Caco-2 (cell line): ENCODE results near the gene LGALS7B. TPM values are rescaled to one million over a fixed set of nuclear protein-coding genes. Genes with fewer than 3 reads are reported as not detected.
"Not testable (repeated sequence)": the region's sequence is repeated elsewhere in the genome, so short reads cannot be mapped to it uniquely, and the experiment has no call there.

ENCODE experiments used
- BruUV-seq: library from RNA; stranded (reverse); fragments of 400-500 nt; replicated peaks from 2 replicates; lab custom pipeline; 2021; lab: Mats Ljungman, UMichigan
- CTCF ChIA-PET: fragments of 300-600 bp; sonication (Branson Sonifier 250); formaldehyde crosslinking; loops from one replicate; lab custom pipeline; 2022; ENCODE audit warnings: antibody characterized with exemption; lab: Charles Lee
- POLR2A ChIA-PET: fragments of 300-600 bp; sonication (Branson Sonifier 250); formaldehyde crosslinking; loops from one replicate; lab custom pipeline; 2022; ENCODE audit warnings: antibody characterized with exemption; lab: Charles Lee
- DNase-seq, 2 experiments: peaks; one replicate each; pipeline versions ENCODE4 v3.0.0 to v3.0.0-alpha.2; 2020 to 2022
- H3K27me3 ChIP-seq: replicated peaks from 2 replicates; pipeline ENCODE4 v1.6.0; 2011; ENCODE audit warnings: low read length; ENCODE audit not compliant: control insufficient read depth, insufficient read depth
- H3K36me3 ChIP-seq: 2 replicates; pipeline ENCODE4 v1.5.1; 2011; ENCODE audit warnings: low read length; ENCODE audit not compliant: control insufficient read depth, insufficient read depth
- H3K4me1 ChIP-seq: fragments of 250-450 bp; sonication (Bioruptor Pico); 2 replicates; pipeline ENCODE4 v1.5.1; 2020; ENCODE audit warnings: mild to moderate bottlenecking
- H3K4me3 ChIP-seq: 2 replicates; pipeline ENCODE4 v1.5.1; 2011; ENCODE audit warnings: low read depth, mild to moderate bottlenecking, control low read depth, low read length
- H3K9me3 ChIP-seq: fragments of 250-450 bp; sonication (Bioruptor Pico); 2 replicates; pipeline ENCODE4 v1.5.1; 2020; ENCODE audit warnings: mild to moderate bottlenecking, moderate library complexity
- H3K27ac Mint-ChIP-seq: one replicate; pipeline ENCODE4 v1.8.0; 2022; ENCODE audit warnings: mixed read lengths; ENCODE audit not compliant: unreplicated experiment
- H3K27me3 Mint-ChIP-seq: one replicate; pipeline ENCODE4 v1.8.0; 2022; ENCODE audit warnings: mixed read lengths; ENCODE audit not compliant: insufficient read depth, unreplicated experiment
- H3K36me3 Mint-ChIP-seq: one replicate; pipeline ENCODE4 v1.8.0; 2022; ENCODE audit warnings: mild to moderate bottlenecking, mixed read lengths; ENCODE audit not compliant: insufficient read depth, unreplicated experiment
- H3K4me1 Mint-ChIP-seq: one replicate; pipeline ENCODE4 v1.8.0; 2022; ENCODE audit warnings: low read depth, mixed read lengths; ENCODE audit not compliant: unreplicated experiment
- H3K4me3 Mint-ChIP-seq: one replicate; pipeline ENCODE4 v1.8.0; 2022; ENCODE audit warnings: mild to moderate bottlenecking, moderate library complexity, mixed read lengths; ENCODE audit not compliant: unreplicated experiment
- H3K9me3 Mint-ChIP-seq: one replicate; pipeline ENCODE4 v1.8.0; 2022; ENCODE audit warnings: mixed read lengths; ENCODE audit not compliant: unreplicated experiment
- CTCF ChIP-seq, 2 experiments: fragments of 200-600 bp in 1 of 2; IDR thresholded peaks; 1 replicate in 1 of 2; 2 replicates in 1 of 2; pipeline versions ENCODE4 v1.5.1 to v1.8.0; 2011 to 2022; ENCODE audit warnings: antibody characterized with exemption in 1 of 2, control low read depth in 1 of 2, inconsistent platforms in 1 of 2, low read depth in 1 of 2, low read length in 1 of 2, mild to moderate bottlenecking in 1 of 2, moderate library complexity in 1 of 2; ENCODE audit not compliant: insufficient read depth in 1 of 2, severe bottlenecking in 1 of 2, unreplicated experiment in 1 of 2
- intact Hi-C: fragments of 100-400 bp; cut with micrococcal nuclease; formaldehyde crosslinking; loops from one replicate; pipeline ENCODE4 v1.10.0; 2022; ENCODE audit not compliant: unreplicated experiment
- total RNA-seq: library from RNA; stranded (reverse); gene quantifications from 2 replicates; pipeline ENCODE4 v1.2.3, GENCODE V29; 2022

Gene LGALS7B
- total RNA-seq, 1 experiment from 2014 or later, result not detected

- intact Hi-C loops, result no loop called here
- TF ChIP-seq CTCF (IDR thresholded peaks at IDR 0.05; ENCODE audit: insufficient read depth in 1 of 2, low read depth in 1 of 2, low read length in 1 of 2, severe bottlenecking in 1 of 2, unreplicated experiment in 1 of 2), result no peak
- BruUV-seq, result no TSS peak
- Histone ChIP-seq H3K4me1 (peaks cover 9% of the 10 kb centered on the region; the same call in 1 of the 2 replicates), H3K9me3 (no peaks in the 10 kb centered on the region; the same call in none of the 2 replicates), H3K36me3 (no peaks in the 10 kb centered on the region), H3K27me3 (no peaks in the 10 kb centered on the region), H3K4me3 (no peak overlapping the region)
- H3K27ac Mint-ChIP-seq, result no peak overlapping the region
- ChIA-PET CTCF (no interaction called here), POLR2A (no interaction called here)
- peaks cover 4% of the 10 kb centered on the region for H3K4me1 Mint-ChIP-seq
- no peak for DNase-seq
- H3K27me3 Mint-ChIP-seq, result no peaks in the 10 kb centered on the region
- no peaks in the 10 kb centered on the region for H3K9me3 Mint-ChIP-seq
- no peak overlapping the region for H3K4me3 Mint-ChIP-seq
- H3K36me3 Mint-ChIP-seq, result no peaks in the 10 kb centered on the region
These were observed 23.8 kb upstream of the LGALS7B start for GRCh38 chr19:38765214-38765613.

GRCh38 chr19:38766276-38767047, 22.5 kb upstream of the LGALS7B start:
- POLR2A ChIA-PET, result no interaction called here
- H3K4me3 Mint-ChIP-seq, result no peak overlapping the region
- H3K9me3 ChIP-seq, result no peaks in the 10 kb centered on the region; the same call in none of the 2 replicates
- H3K4me3 ChIP-seq, result no peak overlapping the region
- H3K27ac Mint-ChIP-seq, result no peak overlapping the region
- intact Hi-C loops, result no loop called here
- BruUV-seq, result no TSS peak
- H3K27me3 Mint-ChIP-seq, result no peaks in the 10 kb centered on the region
- no peaks in the 10 kb centered on the region for H3K4me1 Mint-ChIP-seq
- H3K9me3 Mint-ChIP-seq, result no peaks in the 10 kb centered on the region
- no peaks in the 10 kb centered on the region for H3K36me3 ChIP-seq
- CTCF ChIA-PET, result no interaction called here
- no peaks in the 10 kb centered on the region for H3K36me3 Mint-ChIP-seq
- H3K4me1 ChIP-seq, result peaks cover 9% of the 10 kb centered on the region; the same call in 1 of the 2 replicates
- DNase-seq, result no peak
- H3K27me3 ChIP-seq, result no peaks in the 10 kb centered on the region
- TF ChIP-seq CTCF (IDR thresholded peaks at IDR 0.05; ENCODE audit: insufficient read depth in 1 of 2, low read depth in 1 of 2, low read length in 1 of 2, severe bottlenecking in 1 of 2, unreplicated experiment in 1 of 2), result no peak

GRCh38 chr19:38769635-38770211, 19.3 kb upstream of the LGALS7B start:
- ChIA-PET CTCF (interaction anchor here (0.6 kb wide), 1 partner anchor 44 kb away, joined by 3 read pairs; no protein-coding TSS in a partner anchor), POLR2A (no interaction called here)
- no peak overlapping the region for H3K27ac Mint-ChIP-seq
- intact Hi-C loops, result no loop called here
- H3K36me3 ChIP-seq, result no peaks in the 10 kb centered on the region
- H3K4me1 ChIP-seq, result no peaks in the 10 kb centered on the region
- DNase-seq, result peak in 1 of 2 experiments; percentile 44
- H3K27me3 Mint-ChIP-seq, result no peaks in the 10 kb centered on the region
- no peaks in the 10 kb centered on the region; the same call in 1 of the 2 replicates for H3K9me3 ChIP-seq
- no peaks in the 10 kb centered on the region for H3K36me3 Mint-ChIP-seq
- H3K4me3 ChIP-seq, result no peak overlapping the region
- no TSS peak for BruUV-seq
- H3K4me3 Mint-ChIP-seq, result no peak overlapping the region
- no peaks in the 10 kb centered on the region for H3K27me3 ChIP-seq
- no peak for TF ChIP-seq CTCF (IDR thresholded peaks at IDR 0.05; ENCODE audit: insufficient read depth in 1 of 2, low read depth in 1 of 2, low read length in 1 of 2, severe bottlenecking in 1 of 2, unreplicated experiment in 1 of 2)
- no peaks in the 10 kb centered on the region for H3K4me1 Mint-ChIP-seq
- no peaks in the 10 kb centered on the region for H3K9me3 Mint-ChIP-seq

- H3K27ac Mint-ChIP-seq, BruUV-seq, DNase-seq, H3K4me3 Mint-ChIP-seq, H3K4me3 ChIP-seq, H3K4me1 Mint-ChIP-seq, H3K36me3 ChIP-seq, H3K9me3 Mint-ChIP-seq, POLR2A ChIA-PET, H3K27me3 ChIP-seq, intact Hi-C loops, H3K4me1 ChIP-seq, H3K36me3 Mint-ChIP-seq, H3K9me3 ChIP-seq, H3K27me3 Mint-ChIP-seq: not testable (repeated sequence)
- CTCF ChIA-PET, result interaction anchor here (0.6 kb wide), 1 partner anchor 44 kb away, joined by 3 read pairs; no protein-coding TSS in a partner anchor
These were observed 18.6 kb upstream of the LGALS7B start for GRCh38 chr19:38770228-38770948.
